HG02763 (cell line): ENCODE results near the gene ZDHHC22.
A peak's percentile ranks its signal among the peaks of the same experiment; 100 is the strongest.

Source experiments
- ATAC-seq: cut with Tn5 transposase; IDR thresholded peaks from one replicate; pipeline ENCODE4 v1.9.1; 2021; ENCODE audit warnings: mild to moderate bottlenecking, moderate library complexity; ENCODE audit not compliant: unreplicated experiment

The ZDHHC22 gene

DNA sequence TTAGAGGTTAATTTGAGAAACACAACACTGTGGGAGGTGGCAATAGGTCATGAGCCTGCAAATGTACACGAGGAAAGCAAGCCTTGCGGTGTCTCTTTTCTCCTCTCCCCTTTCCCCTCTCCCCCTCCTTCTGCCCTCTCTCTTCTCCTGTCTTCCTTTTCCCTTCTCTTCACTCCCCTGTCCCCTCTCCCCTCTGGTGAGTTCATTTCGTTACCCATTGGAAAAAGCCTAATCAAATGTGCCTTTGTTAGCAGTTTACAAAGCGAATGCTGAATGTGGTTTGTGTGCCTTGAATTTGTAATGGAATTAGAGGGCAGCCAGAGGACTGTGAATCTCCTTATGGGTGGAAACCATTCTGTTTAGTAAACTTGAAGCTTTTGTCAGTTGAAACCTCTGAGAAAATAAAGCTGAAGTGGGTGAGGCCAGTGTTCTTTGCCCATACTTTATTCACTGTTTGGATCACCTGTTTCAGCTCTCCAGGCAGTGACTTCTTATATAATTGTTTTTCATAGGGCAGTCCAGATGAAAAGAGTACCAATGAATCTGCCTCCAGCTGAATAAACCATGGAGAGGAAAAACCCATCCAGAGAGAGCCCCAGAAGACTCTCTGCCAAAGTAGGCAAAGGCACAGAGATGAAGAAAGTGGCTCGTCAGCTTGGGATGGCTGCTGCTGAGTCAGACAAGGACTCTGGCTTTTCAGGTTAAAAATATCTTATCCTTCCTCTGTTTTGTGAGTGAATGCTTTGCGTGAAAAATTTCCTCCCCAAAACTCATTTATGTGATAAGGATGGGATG is 36.2 kb downstream of the ZDHHC22 start:
- ATAC-seq: no peak

GRCh38 chr14:77104393-77104792 is 37.2 kb downstream of the ZDHHC22 start:
- no peak for ATAC-seq

- no peak for ATAC-seq
These were observed 37.6 kb downstream of the ZDHHC22 start for GRCh38 chr14:77103951-77104350.

GRCh38 chr14:77103475-77103874 is 38.1 kb downstream of the ZDHHC22 start:
- ATAC-seq: no peak

- ATAC-seq: no peak
These were observed 39.4 kb downstream of the ZDHHC22 start for GRCh38 chr14:77102154-77102553.

GRCh38 chr14:77100961-77101360 is 40.6 kb downstream of the ZDHHC22 start:
- ATAC-seq: no peak

- no peak for ATAC-seq
These were observed 42.0 kb downstream of the ZDHHC22 start for GRCh38 chr14:77099425-77100167.

DNA sequence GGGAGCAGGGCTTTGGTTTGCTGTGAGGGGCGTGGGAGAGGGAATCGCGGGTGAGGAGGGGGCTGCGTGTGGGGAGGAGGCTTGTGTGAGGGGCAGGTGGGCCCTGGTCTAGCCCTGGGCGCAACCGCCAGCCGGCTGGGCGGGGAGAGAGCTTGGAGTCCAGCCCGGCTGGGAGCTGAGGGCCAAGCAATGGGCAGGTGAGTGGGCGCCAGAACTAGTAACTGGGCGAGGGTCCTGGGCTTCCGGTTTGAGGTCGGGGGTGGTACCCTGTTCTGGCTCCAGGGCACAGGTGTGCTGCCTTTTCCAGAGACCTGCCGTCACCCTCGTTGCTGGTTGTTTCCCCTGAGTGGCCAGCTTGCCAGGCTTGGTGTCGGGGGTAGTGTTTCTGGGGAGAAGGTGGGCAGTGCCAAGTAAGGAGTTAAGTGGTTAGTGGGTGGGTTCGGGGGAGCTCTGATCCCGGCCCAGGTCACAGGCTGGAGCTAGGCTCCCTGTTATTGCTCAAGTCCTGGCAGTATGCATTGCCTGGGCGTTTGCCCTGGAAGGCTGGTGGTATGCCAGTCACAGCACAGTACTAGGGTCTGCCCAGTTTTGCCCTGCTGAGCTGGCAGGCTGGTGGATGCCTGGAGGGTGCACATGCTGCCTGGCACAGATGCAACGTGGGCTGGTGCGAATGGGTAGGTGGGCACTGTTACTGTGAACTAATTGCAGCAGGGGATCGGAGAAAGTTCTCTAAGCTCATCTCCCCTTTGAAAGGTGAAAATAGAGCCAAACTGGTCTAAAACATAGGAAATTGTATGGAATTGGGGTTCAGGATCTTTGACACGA is 42.9 kb downstream of the ZDHHC22 start:
- no peak for ATAC-seq

- ATAC-seq: peak; percentile 90
These were observed 43.7 kb downstream of the ZDHHC22 start, which contains the start of gene CIPC for GRCh38 chr14:77097700-77098528. Gene CIPC (plus strand): TSS chr14:77098258. CDS start chr14:77105709, 7,451 bp downstream.

- ATAC-seq: no peak
These were observed 44.4 kb downstream of the ZDHHC22 start for GRCh38 chr14:77097006-77097699.

DNA sequence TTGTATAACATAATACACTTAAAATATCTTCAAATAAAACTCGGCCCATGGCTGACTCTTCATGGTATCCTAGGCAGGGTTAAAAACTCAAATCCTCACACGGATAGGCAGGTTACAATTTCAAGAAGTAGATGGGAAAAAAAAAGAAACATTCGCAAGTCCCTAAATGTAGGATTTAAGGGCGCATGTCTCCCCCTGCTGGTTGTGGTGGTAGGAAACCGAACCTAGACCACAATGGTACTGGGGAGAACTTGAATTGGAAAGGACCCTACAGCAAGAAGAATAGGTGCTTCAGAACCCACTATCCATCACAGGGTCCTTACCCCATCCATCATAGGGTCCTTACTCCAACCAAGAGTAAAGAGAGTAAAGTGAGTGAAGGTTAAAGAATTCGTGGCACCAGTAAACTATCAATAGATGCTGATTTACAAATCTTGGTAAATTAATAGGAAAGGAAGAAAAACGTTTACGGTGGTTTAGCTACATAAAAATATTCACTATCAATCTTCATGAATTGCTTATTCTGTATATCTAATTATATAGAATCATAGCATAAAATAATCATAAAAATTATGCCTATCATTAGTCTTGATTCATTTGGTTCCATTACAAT is 46.8 kb downstream of the ZDHHC22 start:
- no peak for ATAC-seq

DNA sequence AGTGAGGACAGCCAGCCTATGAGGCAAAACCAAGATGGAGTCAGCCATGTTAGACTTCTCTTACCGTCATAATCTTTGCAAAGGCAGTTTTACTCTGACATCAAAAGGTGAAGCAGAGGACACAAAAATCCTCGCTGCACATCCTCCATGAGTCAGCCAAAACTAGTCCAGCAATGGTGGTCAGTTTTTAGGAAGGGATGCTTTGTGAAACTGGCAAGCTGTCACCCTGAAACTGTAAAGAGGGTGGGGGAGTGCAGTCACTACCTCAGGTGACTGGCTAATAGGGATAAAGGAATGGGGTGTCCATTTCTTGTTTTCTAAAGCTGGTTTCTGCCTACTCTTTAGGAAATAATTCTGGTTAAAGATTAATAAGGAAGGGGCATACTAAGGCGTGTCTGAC is 48.9 kb downstream of the ZDHHC22 start:
- no peak for ATAC-seq

GRCh38 chr14:77091518-77091917 is 50.1 kb downstream of the ZDHHC22 start:
- no peak for ATAC-seq

GRCh38 chr14:77088645-77089044 is 52.9 kb downstream of the ZDHHC22 start:
- no peak for ATAC-seq

DNA sequence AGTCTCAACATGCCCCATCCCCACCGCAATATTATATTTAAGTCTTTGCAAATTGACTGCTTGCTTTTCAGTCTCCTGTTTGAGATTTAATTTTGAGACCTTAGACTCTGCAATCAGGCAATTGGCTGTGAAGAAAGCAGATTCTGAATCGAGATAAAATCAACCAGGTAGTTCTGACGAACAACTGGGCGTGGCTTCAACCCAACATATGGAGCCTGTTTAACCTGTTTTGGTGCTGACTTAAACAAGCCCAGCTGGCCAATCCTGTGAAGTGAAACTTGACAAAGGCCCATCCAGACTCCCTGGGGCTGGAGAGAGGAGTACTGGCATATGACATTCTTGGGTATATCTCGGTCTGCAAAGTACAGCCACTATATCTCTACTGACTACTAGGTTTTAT is 53.4 kb downstream of the ZDHHC22 start:
- no peak for ATAC-seq

- no peak for ATAC-seq
These were observed 54.0 kb downstream of the ZDHHC22 start for GRCh38 chr14:77087631-77088030.

GRCh38 chr14:77086951-77087350 is 54.6 kb downstream of the ZDHHC22 start:
- ATAC-seq: no peak

- ATAC-seq: no peak
These were observed 55.4 kb downstream of the ZDHHC22 start for GRCh38 chr14:77086017-77086727.

DNA sequence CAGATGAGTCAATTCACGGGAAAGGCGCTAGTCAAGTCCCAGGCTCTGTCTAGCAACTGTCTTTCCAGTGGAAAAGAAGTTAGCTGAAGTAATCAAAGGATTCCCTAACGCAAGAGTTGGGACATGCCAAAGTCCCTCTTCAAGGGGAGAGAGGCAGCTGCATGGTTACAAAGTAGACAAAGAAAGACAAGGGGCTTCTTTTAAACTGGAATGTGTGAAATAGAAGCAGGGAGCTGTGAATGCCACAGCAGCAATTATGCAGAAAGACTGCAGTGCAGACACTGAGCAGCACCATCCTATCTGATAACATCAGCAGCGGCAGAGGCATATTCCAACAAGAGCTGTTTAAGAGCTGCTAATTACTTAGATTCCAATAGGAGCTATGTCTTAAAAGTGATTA is 56.1 kb downstream of the ZDHHC22 start:
- no peak for ATAC-seq
